A673 (cell line): Measurements from ENCODE around the gene DHRS11.

Experiments used
- CTCF ChIP-seq: fragments of 300-800, 200-600 bp; sonication (generic); conservative IDR thresholded peaks from 2 replicates; pipeline ENCODE4 v1.5.1; 2017; ENCODE audit warnings: low read depth, mild to moderate bottlenecking, antibody characterized with exemption, low read length, moderate library complexity, mixed read lengths
- EZH2 ChIP-seq: fragments of 200-600 bp; sonication (generic); IDR thresholded peaks from 2 replicates; pipeline ENCODE4 v1.6.1; 2017; ENCODE audit warnings: borderline replicate concordance, low read depth, mild to moderate bottlenecking, mixed read lengths, antibody characterized with exemption, low read length; ENCODE audit not compliant: poor library complexity, severe bottlenecking

DNA sequence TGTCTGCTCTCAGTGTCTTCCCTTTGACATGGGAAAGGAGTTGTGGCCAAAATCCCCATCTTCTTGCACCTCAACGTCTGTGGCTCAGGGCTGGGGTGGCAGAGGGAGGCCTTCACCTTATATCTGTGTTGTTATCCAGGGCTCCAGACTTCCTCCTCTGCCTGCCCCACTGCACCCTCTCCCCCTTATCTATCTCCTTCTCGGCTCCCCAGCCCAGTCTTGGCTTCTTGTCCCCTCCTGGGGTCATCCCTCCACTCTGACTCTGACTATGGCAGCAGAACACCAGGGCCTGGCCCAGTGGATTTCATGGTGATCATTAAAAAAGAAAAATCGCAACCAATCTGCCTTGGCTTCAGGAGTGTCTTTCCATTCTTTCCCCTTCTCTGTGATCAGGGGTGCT lies 8.8 kb downstream of the DHRS11 start:
- TF ChIP-seq CTCF (no peak), EZH2 (no peak)
